CD4-positive, alpha-beta T cell (primary cell): Measurements from ENCODE around the gene CAPN15. TPM values are rescaled to one million over a fixed set of nuclear protein-coding genes. Genes with fewer than 3 reads are reported as not detected.

Experiments used
- ATAC-seq: fragments of 200-7000 bp; cut with Tn5 transposase; one replicate; pipeline ENCODE4 v1.10.0; 2022; ENCODE audit warnings: mild to moderate bottlenecking; ENCODE audit not compliant: poor library complexity
- CTCF ChIA-PET: fragments of 350-600 bp; sonication (Branson Sonifier 250); formaldehyde crosslinking; loops from one replicate; lab custom pipeline; 2021; ENCODE audit warnings: antibody characterized with exemption, inconsistent platforms; lab: Charles Lee
- POLR2A ChIA-PET: fragments of 350-600 bp; sonication (Branson Sonifier 250); formaldehyde crosslinking; loops from one replicate; lab custom pipeline; 2021; ENCODE audit warnings: antibody characterized with exemption, inconsistent platforms; lab: Charles Lee
- DNase-seq, 14 experiments: peaks; one replicate each; pipeline ENCODE4 v3.0.0-alpha.2; 2013 to 2020; ENCODE audit warnings: mixed read lengths in 2 of 14
- H3K27ac ChIP-seq, 2 donors: one replicate each; pipeline versions ENCODE4 v1.5.1 to v1.7.0; 2013; ENCODE audit warnings: low read length in 2 of 2, low read depth in 1 of 2, mild to moderate bottlenecking in 1 of 2
- H3K27me3 ChIP-seq, 2 experiments: 1 replicate in 1 of 2; 2 replicates in 1 of 2; pipeline versions ENCODE4 v1.6.1 to v1.7.0; 2013; ENCODE audit warnings: low read length in 2 of 2, control low read depth in 1 of 2, mild to moderate bottlenecking in 1 of 2, moderate library complexity in 1 of 2; ENCODE audit not compliant: insufficient read depth in 2 of 2, control insufficient read depth in 1 of 2
- H3K36me3 ChIP-seq: one replicate; pipeline ENCODE4 v1.6.1; 2013; ENCODE audit warnings: low read length, control low read depth; ENCODE audit not compliant: insufficient read depth
- H3K4me1 ChIP-seq: one replicate; pipeline ENCODE4 v1.6.1; 2013; ENCODE audit warnings: low read length, control low read depth; ENCODE audit not compliant: insufficient read depth
- H3K4me3 ChIP-seq: one replicate; pipeline ENCODE4 v1.5.1; 2013; ENCODE audit warnings: mild to moderate bottlenecking, low read length, moderate library complexity
- H3K9me3 ChIP-seq, 2 experiments: 1 replicate in 1 of 2; 2 replicates in 1 of 2; pipeline versions ENCODE4 v1.6.1 to v1.7.0; 2013; ENCODE audit warnings: low read length in 2 of 2, mild to moderate bottlenecking in 2 of 2, control low read depth in 1 of 2, moderate library complexity in 1 of 2; ENCODE audit not compliant: control insufficient read depth in 1 of 2, insufficient read depth in 1 of 2
- H3K27ac Mint-ChIP-seq: one replicate; pipeline ENCODE4 v1.8.0; 2020; ENCODE audit warnings: mixed read lengths
- H3K27me3 Mint-ChIP-seq: one replicate; pipeline ENCODE4 v1.8.0; 2021; ENCODE audit warnings: mixed read lengths
- H3K36me3 Mint-ChIP-seq: one replicate; pipeline ENCODE4 v1.8.0; 2021; ENCODE audit warnings: low read depth, mixed read lengths
- H3K4me1 Mint-ChIP-seq: one replicate; pipeline ENCODE4 v1.8.0; 2021; ENCODE audit warnings: low read depth, mixed read lengths
- H3K4me3 Mint-ChIP-seq: one replicate; pipeline ENCODE4 v1.8.0; 2020; ENCODE audit warnings: mild to moderate bottlenecking, mixed read lengths
- H3K9me3 Mint-ChIP-seq: one replicate; pipeline ENCODE4 v1.8.0; 2020; ENCODE audit warnings: mixed read lengths
- intact Hi-C, 2 experiments: fragments of 100-400 bp; cut with DNase I in 1 of 2; cut with micrococcal nuclease in 1 of 2; formaldehyde crosslinking; loops; one replicate each; pipeline versions ENCODE4 v1.15.1 to v1.9.0; 2023 to 2025; cut with DNase I, micrococcal nuclease
- total RNA-seq, 174 experiments: library from RNA in 2 of 174; stranded (reverse) in 2 of 174; gene quantifications; one replicate each; pipeline ENCODE4 v1.2.3 and lab custom pipeline; 2021 to 2026
- TF ChIP-seq, protein P1 (sequence below): fragments of 200-600 bp; IDR thresholded peaks from one replicate; pipeline ENCODE4 v1.8.0; 2022; ENCODE audit warnings: antibody characterized with exemption, mild to moderate bottlenecking

The CAPN15 gene
- total RNA-seq, 2 experiments from 2014 or later, result 35.5 to 36.9 TPM

DNA sequence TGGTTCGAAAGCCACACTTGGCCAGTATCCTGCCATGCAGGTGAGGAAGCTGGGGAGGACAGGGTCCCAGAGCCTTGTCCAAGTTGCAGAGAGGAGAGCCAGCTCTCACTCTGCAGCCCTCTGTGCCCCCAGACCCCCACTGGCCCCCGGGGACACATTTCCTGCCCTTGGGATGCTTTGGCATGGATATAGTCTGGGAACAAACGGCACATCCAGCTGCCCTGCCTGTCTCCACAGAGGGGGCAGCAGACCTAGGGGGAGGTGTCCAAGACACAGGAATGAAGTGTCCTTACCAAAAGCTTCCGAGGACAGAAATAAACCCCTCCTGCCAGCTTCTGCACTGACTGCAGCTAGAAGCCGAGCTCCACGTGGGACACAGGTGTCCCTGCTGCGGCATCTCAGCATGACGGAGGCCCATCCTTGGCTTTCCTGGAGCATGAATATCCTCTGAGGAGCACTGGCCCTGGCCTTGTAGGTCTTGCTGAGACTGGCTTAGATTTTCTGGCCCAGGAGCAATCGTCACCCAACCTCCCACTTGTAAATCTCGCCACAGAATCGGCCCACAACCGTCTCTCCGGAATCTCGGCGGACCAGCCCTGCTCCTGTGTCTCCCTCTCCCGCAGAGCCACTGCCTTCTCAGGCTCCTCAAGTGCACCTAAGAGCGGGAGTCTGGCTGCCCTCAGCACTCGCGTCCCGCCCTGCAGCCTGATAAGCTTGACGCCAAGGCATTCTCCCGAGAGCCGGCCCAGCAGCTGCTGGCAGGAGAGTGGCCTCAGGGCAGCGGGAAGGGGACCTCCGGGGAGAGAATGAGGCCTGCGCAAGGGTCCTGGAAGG, 1.1 kb upstream of the CAPN15 start:
- ATAC-seq (no peak), DNase-seq (peak in 1 of 14 experiments; percentile 12)
- peak overlapping the region; percentile 80 for H3K27ac Mint-ChIP-seq
- H3K9me3 Mint-ChIP-seq, result no peaks in the 10 kb centered on the region
- peak overlapping the region; percentile 78 for H3K4me3 ChIP-seq
- intact Hi-C loops, result loop anchor here (1.0 to 5.0 kb wide), 7 partner anchors 43 to 299 kb away; partner anchors contain the start of genes LUC7L (in 1 of the 2), METTL26 (in 1 of the 2), PGAP6 (in 1 of the 2) and PIGQ (in 1 of the 2)
- H3K27me3 ChIP-seq, result no peaks in the 10 kb centered on the region
- peak overlapping the region; percentile 73 to 80 for H3K27ac ChIP-seq
- H3K4me3 Mint-ChIP-seq, result peak overlapping the region; percentile 87
- no peaks in the 10 kb centered on the region for H3K27me3 Mint-ChIP-seq
- TF ChIP-seq, protein P1, sequence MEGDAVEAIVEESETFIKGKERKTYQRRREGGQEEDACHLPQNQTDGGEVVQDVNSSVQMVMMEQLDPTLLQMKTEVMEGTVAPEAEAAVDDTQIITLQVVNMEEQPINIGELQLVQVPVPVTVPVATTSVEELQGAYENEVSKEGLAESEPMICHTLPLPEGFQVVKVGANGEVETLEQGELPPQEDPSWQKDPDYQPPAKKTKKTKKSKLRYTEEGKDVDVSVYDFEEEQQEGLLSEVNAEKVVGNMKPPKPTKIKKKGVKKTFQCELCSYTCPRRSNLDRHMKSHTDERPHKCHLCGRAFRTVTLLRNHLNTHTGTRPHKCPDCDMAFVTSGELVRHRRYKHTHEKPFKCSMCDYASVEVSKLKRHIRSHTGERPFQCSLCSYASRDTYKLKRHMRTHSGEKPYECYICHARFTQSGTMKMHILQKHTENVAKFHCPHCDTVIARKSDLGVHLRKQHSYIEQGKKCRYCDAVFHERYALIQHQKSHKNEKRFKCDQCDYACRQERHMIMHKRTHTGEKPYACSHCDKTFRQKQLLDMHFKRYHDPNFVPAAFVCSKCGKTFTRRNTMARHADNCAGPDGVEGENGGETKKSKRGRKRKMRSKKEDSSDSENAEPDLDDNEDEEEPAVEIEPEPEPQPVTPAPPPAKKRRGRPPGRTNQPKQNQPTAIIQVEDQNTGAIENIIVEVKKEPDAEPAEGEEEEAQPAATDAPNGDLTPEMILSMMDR, result no peak
- no peaks in the 10 kb centered on the region for H3K36me3 Mint-ChIP-seq
- CTCF ChIA-PET, result no interaction called here
- no peaks in the 10 kb centered on the region for H3K9me3 ChIP-seq
- peaks cover 48% of the 10 kb centered on the region for H3K4me1 ChIP-seq
- no peaks in the 10 kb centered on the region for H3K36me3 ChIP-seq
- peaks cover 25% of the 10 kb centered on the region for H3K4me1 Mint-ChIP-seq
- POLR2A ChIA-PET, result interaction anchor here (0.6 to 1.2 kb wide), 7 partner anchors 44 to 262 kb away, joined by 3 to 11 read pairs (median 4); partner anchors contain the start of genes CHTF18, METTL26, PIGQ and RPUSD1

DNA sequence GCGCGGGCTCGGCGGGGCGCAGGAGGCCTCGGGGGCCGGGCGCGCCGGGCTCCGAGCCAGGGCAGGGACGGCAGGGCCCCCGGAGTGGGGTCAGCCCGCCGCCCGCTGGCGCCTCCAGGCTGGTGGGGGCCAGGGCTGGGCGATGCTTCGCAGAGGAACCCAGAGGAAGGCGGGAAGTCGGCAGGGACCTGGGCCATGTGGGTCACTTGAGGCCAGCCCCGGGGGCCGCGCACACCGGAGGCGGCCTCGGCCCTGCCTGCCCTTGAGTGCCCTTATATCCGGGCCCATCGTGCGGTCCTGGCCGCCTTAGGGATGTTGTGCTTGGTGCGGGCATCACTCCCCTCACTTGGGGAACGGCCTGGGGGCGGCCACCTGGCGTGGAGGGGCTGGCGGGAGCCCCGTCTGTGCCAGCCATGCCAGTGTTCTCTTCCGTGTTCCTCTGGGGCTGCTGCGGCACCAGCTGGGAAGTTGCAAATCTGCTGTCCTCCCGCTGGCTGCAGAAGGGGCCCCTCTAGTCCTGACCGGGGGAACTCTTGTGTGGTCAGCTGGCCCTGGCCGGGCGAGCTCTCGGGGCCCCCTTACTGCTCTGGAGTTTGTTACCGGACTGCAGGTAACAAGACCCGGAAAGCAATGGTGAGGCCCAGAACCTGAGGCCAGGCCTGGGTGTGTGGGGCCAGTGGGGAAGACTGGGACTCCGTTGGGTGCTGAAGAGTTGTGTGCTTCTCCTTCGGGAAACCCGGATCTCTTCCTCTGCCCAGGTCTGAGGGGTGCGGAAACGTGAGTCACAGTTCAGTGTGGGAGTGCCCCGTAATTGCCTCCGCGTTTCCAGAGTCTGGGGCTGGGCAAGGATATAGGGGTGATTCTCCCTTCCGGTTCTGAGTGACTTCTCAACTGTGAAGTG, 849 bp downstream of the CAPN15 start:
- Histone ChIP-seq H3K27ac (no peak overlapping the region), H3K9me3 (no peaks in the 10 kb centered on the region), H3K27me3 (no peaks in the 10 kb centered on the region), H3K4me3 (peak overlapping the region; percentile 83), H3K36me3 (no peaks in the 10 kb centered on the region), H3K4me1 (peaks cover 54% of the 10 kb centered on the region)
- intact Hi-C loops, result loop anchor here (5.0 kb wide), 4 partner anchors 84 to 301 kb away; partner anchors contain the start of genes LUC7L (in 1 of the 2), PGAP6 (in 1 of the 2) and RAB11FIP3 (in 1 of the 2)
- TF ChIP-seq, protein P1, result no peak
- CTCF ChIA-PET, result interaction anchor here (0.8 to 1.0 kb wide), 2 partner anchors 108 to 127 kb away, joined by 3 read pairs; partner anchors contain the start of genes DECR2 and METTL26
- DNase-seq, result peak in 7 of 14 experiments; percentile 8 to 67 (median 38)
- no peaks in the 10 kb centered on the region for H3K27me3 Mint-ChIP-seq
- peak overlapping the region; percentile 90 for H3K4me3 Mint-ChIP-seq
- no peaks in the 10 kb centered on the region for H3K9me3 Mint-ChIP-seq
- no peaks in the 10 kb centered on the region for H3K36me3 Mint-ChIP-seq
- H3K27ac Mint-ChIP-seq, result peak overlapping the region; percentile 80
- peaks cover 25% of the 10 kb centered on the region for H3K4me1 Mint-ChIP-seq
- ATAC-seq, result no peak
- POLR2A ChIA-PET, result interaction anchor here (0.8 to 1.3 kb wide), 8 partner anchors 38 to 200 kb away, joined by 3 to 11 read pairs (median 4); partner anchors contain the start of genes METTL26, NHLRC4, PIGQ and RAB40C
